ENCODE results near the gene NPBWR2.

The NPBWR2 gene

DNA sequence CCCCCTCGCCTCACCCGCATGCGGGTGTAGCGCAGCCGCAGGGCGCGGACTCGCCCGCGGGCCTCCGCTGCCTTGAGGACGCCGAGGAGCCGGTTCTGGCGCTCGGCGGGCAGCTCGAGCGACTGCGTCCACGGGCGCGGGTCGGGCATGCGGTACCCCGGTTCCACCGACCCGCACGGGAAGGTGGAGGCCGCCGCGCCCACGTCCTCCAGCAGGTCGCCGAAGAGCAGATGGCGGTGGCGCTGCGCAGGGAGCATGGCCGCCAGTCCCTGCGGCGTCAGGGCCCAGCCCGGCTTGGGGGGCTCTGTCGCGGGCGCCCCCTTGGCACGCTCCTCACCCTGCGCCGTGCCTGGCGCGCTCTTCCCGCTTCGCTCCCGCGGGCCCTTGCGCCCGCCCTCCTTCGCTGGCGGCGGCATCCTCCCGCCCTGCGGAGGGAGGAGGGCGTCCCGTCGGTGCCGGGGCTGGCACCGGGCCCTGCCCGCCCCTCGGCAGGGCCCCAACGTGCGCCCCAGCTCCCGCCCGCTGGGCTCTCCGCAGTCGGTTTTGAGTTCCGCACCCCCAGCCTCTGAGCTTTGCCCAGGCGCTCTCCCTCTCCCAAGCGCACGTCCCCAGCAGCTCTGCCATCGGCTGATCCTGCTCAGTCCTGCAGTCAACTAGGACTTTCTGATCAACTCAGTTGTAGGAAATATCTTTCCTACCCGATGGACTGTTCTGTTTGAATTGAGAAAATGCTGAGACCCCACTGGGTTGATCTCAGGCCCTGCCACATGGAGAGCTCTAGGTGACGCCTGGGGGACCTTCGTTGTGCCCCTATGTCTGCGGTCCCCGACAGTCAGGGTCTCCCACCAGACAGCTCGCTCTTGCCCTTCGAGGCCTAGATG, 23.3 kb downstream of the NPBWR2 start, which contains the start of gene LKAAEAR1:
Gene LKAAEAR1, minus strand, starts transcription at position 595 of the 881 bp plus-strand sequence. Its CDS starts 179 bp downstream, at position 416.
- DNase-seq = no peak

DNA sequence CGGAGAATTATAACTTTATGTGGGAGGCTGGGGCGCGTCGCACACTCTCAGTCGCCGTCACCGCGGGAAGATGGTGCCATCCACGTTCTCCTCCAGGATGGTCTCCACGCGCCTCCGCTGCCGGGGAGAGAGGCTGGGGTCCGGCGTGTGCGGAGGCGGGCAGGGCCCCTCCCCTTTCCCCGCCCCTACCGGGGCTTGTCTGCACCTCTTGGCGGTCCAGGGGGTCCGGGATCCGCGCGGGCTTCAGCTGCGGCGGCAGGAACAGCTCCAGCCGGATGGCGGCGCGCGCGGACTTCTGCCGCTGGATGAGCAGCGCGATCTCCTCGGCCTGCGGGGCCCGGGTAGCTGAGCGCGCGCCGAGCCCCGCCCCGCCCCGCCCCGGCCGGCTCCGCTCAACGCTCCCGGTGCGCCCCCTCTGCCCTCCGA, 24.0 kb downstream of the NPBWR2 start:
- DNase-seq = peak; percentile 75

DNA sequence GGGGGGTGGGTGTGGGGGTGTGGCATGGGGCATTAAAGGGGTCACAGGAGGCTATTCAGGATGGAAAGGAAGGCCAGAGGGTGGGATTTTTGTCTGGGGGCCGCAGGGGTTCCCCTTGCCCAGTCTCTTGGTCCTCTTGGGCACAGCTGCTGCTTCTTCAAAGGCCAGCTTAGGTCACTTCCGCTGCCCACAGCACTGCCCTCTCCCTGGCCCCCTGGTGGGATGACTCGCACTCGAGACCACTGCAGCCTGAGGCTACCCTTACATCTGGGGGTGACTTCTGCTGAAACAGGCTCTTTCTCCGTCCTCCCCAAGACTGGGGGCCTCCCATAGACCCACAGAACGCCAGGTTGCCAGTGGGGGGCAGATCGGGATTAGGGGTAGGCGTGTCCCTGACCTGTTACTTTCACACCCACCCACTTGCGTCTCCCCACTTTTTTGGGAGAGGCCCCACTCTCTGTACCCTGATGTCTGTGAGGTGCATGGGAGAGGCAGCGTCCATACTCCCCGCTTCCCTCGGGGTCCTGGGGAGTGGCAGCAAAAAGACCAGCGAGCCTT, 24.5 kb downstream of the NPBWR2 start:
- DNase-seq = no peak

DNA sequence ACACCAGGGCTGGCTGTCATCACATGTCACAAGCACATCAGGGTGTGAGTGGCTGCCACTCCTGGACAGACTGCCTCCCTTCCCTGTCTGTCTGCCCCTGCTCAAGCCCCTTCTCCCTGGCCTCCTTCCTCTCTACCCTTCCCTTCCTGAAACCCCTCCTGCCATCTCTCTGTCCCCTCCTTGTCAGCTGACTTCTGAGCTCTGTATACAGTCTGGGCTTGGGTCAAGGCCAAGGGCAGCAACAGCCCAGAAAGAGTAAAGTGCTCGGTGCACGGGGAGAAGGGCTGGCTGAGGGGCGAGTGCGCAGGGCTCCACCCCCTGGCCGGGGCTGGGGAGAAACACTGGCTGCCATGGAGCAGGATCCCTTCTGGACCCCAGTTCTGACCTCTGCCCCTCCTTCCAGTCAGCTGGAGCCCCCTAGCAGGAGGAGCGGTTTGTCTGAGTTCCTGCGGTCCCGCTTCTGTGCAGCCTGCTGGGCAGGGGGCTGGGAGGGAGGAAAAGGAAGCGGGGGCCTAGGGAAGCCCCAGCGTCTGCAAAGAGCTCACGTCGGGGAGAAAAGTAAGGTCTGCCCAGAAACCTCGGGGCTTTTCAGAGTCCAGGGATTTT, 25.1 kb downstream of the NPBWR2 start:
- DNase-seq = no peak

DNA sequence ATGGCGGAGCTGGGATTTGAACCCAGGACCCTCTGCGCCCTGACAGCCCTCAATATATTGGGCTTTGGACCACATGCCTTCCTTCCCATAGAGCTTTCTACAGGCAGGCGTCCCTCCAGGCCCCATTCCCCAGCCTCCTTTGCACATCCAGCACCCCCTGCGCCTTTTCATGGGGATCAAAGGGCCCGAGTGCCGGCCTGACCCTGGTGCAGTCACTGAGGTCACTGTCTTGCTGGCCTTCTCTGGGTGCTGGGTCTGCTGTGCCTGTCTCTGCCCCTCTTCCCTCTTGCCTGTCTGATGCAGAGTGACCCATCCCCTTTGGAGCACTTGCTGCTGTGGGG, 25.8 kb downstream of the NPBWR2 start:
- DNase-seq = no peak

DNA sequence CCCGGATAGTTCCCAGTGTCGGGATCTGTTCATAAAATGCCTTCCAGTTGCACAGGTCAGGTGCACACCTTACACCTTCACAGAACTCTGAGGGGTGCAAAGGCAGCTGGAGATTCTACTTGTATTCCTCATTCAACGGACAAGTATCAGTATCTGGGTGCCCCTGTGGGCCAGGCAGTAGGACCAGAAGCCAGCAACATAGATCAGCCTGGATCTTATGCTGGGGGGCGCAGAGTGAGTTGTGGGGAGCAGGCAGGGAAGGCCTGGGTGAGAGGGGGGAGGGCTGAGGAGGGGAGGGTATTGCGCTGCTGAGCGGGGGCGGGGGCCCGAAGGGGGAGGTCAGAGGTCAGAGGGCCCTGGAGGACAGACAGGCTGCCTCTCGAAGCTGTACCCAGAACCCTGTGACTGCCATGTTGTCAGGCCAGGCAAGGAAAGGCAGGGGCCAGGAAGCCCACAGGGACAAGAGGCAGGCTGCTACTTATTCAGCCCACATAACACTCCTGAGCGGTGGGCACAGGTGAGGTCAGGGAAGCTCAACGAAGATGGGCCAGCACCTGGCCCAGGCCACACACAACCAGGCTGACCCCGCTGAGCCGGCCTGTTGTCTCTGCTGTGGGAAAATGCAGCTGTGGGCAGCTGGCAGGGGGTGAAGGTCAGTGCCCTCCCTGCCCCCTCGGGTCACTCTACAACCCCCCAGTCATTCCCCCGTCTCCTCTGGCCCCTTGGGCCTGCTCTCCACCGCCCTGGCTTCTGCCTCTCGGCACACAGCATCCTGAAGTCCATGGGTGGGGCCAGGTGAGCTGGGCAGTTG, 26.3 kb downstream of the NPBWR2 start:
- DNase-seq = no peak

DNA sequence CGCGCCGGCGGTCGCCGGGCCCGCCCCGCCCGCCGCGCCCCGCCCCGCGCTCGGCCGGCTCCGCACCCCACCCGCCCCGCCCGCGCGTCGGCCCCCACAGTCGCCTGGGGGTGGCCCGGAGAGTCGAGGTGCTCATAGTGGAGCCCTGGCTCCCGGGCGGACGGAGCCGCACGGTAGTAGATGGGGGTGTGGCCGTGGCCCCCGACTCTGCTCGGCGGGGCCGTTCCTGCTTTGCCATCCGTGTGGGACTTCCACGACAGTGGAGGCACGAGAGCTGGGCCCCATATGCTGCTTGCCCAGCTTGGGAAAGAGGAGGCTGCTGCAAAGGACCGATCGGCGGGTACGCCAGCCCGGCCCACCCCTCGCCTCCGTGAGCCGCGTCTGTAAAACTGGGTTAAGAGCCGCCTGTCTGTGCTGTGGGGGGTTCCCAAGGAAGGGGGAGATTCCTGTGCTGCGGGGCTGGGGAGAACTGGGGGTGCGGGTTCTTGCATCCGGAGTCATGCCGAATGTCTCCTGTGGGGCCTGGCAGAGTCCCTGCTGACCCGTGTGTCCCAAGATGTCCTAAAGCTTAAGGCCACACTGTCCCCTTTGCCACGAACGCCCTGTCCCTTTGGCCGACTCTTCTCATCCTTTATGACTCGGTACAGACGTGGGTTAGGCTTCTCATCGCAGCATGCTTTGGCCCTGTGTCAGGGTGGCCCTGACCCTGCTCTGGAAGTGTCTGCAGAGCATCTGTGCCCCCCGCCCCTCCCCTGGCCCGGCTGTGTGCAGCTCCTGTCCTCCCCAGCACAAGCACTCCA, 27.2 kb downstream of the NPBWR2 start, which contains the start of gene OPRL1:
Gene OPRL1, plus strand, starts transcription at position 70 of the 800 bp plus-strand sequence. CDS start 12,639 bp downstream, outside the sequence.
- DNase-seq = no peak

DNA sequence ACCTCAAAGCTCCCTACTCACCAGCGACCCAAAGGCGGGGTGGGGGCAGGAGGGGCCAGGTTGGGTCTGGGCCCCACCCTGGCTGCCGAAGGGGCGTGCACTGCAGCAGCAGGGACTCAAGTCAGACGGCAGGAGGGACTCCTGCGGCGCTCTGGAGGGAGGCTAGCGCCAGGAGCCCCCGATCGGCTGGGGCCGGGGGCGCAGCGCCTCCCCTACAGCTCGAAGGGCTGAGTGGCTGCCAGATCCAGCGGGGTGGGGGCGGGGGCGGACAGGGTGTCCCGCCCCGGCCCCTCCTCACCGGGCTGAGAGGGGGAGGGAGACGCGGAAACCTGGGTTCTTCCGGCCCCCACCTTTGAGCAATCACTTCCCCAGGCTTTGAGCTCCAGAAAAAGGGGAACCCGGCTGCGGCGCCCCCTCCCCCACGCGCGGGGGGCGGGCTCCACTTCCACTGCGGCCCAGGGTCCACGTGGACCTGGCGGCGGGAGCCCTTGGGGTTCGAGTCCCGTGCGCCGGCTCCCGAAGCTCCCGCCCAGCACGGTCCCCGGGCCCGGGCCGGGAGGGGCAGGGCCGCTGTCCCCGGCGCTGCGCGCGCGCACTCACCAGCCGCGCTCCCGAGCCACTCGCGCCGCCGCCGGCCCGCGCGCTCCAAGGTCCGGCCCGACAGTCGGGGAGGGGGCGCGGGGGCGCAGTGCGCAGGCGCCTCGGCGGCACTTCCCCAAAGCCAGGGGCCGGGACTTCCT, 27.9 kb downstream of the NPBWR2 start, which contains the start of gene RGS19:
Gene RGS19, minus strand, starts transcription at position 246 of the 740 bp plus-strand sequence. CDS start 2,632 bp downstream, outside the sequence.
- DNase-seq = peak; percentile 38

DNA sequence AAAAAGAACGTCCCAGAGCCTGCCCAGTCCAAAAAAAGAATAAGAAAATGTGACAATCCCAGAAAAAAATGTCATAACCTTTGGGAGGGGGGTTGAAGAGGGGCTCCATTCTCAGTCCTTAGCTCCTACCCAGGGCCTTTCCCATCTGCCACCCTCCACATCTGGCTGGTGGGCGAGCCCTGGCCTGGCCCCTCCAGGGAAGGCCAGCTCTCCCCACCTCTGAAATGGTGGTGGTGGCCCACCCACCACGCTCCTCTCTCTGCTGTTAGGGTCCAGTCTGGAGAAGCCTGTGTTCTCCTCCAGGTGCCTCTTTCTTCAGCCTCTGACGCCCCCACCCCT, 28.5 kb downstream of the NPBWR2 start:
- no peak for DNase-seq

DNA sequence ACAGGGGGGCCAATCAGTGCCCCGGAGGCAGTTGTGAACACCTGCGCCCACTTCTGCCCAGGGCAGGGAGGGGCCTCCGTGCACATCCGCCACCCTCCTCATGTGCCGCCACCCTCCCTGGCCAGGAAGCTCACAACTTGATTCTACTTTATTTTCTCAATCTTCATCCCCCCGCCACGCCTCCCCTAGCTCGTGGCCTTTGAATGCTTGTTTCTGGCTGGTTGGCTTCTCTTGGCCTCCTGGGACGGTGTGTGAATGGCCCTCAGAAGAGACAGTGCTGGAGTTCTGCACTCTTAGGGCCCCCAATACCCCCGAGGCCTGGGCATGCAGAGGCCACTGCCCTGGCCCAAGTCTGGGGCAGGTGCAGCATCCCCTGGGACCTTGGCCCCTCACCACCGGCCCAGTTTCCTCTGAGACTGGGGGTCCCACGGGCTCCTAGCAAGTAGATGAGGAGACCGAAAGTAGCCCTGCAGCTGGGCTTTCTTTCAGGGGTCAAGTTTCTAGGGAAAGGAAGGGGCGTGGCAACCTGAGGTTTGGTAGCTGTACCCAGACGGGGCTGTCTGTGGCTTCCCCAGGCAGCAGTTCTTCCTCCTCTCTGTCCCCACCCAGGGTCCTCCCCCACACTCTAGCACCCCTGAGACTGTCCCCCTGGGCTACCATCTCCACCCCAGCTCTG, 29.4 kb downstream of the NPBWR2 start:
- no peak for DNase-seq

DNA sequence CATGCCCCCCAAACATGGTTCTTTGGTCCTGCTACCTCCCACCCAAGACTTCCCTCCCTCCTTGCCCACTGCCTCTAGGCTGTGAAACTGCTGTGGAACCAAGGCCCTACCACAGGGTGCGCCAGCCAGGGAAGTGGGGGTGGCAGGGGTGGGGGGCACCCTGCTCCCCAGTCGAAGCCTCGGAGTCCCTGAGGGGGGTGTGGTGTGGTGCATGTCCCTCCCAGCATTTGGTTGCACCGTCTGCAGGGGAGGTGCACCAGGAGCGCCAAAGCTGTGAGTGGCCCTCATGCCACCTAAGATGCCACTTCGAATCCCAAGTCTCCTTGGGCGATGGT, 29.9 kb downstream of the NPBWR2 start:
- DNase-seq = no peak

DNA sequence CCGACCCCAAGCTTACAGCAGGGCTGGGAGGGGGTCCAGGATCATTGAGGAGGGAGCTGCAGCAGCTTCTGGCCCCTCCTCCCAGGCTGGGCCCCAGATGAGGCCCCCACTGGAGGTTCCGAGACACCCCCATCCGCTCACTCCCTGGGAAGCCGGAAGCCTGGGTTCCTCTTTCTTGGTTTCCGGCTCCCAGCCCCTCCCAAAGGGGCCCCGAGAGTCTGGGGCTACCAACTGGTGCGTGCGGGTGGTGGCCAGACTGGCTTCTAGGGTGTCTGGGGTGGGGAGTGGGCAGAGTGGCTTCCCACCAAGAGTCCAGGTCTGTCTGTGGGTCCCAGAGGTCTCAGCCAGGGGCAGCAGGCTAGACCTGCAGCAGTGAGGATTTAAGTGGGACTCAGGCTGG, 30.3 kb downstream of the NPBWR2 start:
- DNase-seq = no peak

DNA sequence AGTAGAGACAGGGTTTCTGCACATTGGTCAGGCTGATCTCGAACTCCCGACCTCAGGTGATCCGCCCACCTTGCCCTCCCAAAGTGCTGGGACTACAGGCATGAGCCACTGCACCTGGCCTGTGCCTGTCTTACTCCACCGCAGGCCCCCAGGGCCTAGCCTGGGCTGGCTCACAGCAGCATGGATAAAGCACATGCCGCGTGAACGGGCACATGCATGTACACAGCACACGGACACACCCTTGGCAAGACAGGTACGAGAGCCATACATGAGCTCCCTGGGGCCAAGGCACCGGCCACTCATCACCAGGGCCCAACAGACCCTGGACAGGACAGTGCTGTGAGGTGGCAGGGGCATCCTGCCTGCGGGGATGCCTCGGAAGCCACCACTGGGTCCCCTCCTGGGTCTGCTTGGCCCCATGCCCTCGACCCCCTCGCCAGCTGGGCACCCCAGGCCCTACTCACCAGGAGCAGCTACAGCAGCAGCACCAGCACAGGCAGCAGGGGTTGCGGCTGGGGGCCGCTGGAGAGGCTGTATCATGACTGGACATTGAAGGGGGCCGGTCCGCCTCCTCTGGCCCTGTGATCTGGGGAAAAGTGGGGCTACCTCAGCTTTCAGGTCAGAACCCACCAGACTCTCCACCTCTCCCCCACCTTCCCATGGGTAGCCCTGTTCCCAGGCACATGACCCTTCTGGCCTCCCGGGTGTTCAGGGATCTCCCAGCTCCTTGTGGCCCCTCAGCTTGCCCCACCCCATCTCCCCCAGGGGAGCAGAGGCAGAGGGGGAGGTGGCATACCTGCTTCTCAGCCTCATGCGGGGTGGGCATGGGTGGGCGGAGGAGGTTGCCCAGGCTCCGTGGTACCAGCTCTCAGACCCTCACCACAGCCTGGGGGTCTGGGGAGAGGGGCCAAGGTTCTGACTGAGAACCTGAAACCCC, 31.0 kb downstream of the NPBWR2 start:
- DNase-seq = no peak

DNA sequence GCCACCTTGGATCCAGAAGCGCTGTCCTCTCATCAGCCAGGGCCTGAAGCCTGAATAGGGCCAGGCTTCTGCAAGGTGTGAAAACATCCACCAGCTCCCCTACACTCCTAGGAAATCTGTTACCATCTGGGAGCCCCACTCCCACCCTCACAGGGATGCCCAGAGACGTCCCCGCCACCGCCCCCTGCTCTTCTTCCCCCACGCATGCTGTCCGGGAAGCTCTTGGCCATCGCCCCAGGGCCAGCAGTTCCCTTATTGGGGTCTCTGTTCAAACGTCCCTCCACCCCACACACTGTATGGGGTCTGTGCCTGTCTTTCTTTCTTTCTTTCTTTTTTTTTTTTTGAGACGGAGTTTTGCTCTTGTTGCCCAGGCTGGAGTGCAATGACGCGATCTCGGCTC, 31.8 kb downstream of the NPBWR2 start:
- no peak for DNase-seq

DNA sequence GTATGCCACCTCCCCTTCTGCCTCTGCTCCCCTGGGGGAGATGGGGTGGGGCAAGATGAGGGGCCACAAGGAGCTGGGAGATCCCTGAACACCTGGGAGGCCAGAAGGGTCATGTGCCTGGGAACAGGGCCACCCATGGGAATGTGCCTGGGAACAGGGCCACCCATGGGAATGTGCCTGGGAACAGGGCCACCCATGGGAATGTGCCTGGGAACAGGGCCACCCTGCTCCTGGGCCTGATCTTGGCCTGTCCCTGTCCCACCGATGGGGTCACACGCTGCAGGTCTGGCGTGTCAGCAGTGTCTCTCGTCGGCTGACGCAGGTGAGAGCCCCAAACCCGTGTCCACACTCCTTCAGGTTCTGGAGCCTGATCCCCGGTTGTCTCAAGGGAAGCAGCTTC, 32.4 kb downstream of the NPBWR2 start:
- DNase-seq = no peak

DNA sequence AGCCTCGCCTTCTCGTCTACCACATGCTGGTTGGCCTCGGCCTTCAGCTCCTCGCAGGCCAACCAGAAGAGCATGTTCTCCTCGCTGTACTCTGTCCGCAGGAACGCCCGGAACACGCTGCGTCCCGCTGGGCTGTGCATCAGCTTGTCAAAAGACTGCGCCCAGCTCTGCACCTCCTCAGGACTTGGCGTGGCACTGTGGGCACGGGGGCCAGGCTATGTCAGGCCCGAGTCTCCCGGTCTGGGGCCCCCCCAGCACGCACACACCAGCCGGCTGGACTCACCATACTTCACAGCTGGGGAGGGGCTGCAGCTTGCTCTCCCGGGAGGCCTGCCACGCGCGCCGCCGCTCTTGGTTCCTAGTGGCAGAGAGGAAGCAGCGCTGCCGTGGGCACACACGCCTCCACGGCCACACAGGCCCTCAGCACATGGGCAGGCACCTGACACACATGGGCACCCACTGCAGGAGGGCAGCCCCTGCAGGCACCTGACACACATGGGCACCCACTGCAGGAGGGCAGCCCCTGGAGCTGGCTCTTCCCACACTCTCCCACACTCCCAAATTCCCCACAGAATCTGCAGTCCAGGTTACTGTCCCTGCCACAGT, 33.1 kb downstream of the NPBWR2 start:
- DNase-seq = no peak

DNA sequence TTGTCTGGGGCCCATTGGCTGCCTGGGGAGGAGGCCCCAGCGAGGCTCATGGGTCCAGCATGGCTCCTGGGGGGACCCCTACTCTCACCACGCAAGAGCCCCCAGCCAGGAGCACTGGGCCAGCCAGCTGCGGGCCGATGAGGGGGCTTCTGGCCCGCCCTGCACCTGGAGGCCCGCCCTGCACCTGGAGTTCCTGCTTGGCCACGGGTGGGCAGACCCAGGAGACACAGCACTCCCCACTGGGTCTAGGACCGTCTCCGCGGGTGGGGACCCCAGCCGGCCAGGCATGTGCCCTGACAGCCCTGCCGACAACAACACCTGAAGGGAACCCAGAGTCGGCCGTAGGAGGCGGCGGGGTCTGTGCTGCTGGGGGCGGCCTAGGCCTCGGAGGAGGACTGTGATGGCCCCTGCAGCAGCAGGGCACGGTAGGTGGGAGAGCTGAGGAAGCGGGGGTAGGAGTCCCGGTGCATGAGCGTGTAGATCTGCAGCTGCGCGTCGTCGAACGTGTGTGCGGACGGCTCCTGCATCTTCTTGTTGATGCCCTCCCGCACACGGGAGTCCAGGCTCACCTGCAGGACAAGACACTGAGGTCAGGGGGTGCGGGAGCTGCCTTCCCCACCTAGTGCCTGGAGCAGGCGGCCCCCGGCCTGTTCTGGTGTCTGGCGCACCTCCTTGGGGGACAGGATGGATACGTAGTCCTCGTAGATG, 33.7 kb downstream of the NPBWR2 start:
- no peak for DNase-seq

DNA sequence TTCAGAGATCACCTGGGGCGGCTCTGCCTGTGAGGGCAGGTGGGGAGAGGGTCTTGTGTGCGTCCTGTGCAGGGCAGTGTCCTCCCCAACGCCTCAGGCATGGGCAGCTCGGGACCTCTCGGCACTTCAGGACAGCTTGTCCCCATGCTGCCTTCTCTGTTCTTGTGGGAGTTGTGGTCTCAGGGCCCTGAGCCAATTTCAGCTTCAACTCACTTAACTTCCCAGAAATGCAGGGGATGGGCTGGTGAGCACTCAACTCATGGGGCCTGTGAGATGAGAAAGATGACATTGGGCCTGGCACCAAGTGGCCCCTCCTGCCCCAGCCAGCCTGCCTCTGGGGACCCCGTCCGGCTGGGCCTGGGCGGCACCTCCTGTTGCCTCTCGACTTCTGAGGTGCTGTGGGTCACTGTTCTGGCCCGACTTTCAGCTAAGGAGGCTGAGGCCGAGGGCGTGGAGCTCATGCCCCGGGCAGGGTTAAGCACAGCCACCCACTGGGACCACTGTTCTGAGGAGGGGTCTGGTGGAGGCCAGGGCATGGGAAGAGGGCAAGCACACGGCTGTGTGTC, 34.8 kb downstream of the NPBWR2 start:
- DNase-seq = no peak

Measured in NCI-H1105 (cell line).